Nephron (organoid): Measurements from ENCODE around the gene TMPRSS9.

Source experiments
- H3K27ac Mint-ChIP-seq, 3 experiments: 2 replicates each; pipeline ENCODE4 v1.8.0; 2020; ENCODE audit warnings: mixed read lengths in 3 of 3, mild to moderate bottlenecking in 2 of 3, moderate library complexity in 1 of 3
- H3K27me3 Mint-ChIP-seq: 2 replicates; pipeline ENCODE4 v1.8.0; 2021; ENCODE audit warnings: low read depth, mild to moderate bottlenecking, moderate library complexity, mixed read lengths
- H3K36me3 Mint-ChIP-seq: 2 replicates; pipeline ENCODE4 v1.8.0; 2020; ENCODE audit warnings: low read depth, mixed read lengths
- H3K4me1 Mint-ChIP-seq: 2 replicates; pipeline ENCODE4 v1.8.0; 2020; ENCODE audit warnings: mixed read lengths
- H3K4me3 Mint-ChIP-seq, 3 experiments: 2 replicates each; pipeline ENCODE4 v1.8.0; 2020; ENCODE audit warnings: mild to moderate bottlenecking in 3 of 3, mixed read lengths in 3 of 3, moderate library complexity in 2 of 3
- H3K9me3 Mint-ChIP-seq: 2 replicates; pipeline ENCODE4 v1.8.0; 2020; ENCODE audit warnings: mixed read lengths
- TF ChIP-seq, protein P1 (sequence below), 3 experiments: fragments of 200-600 bp; sonication (generic); IDR thresholded peaks; one replicate each; pipeline ENCODE4 v1.5.0; 2021; ENCODE audit warnings: antibody characterized with exemption in 3 of 3; ENCODE audit not compliant: unreplicated experiment in 3 of 3

TMPRSS9 gene

GRCh38 chr19:2419754-2420153, 59.7 kb downstream of the TMPRSS9 start:
- H3K27me3 Mint-ChIP-seq, result no peaks in the 10 kb centered on the region
- TF ChIP-seq, protein P1, sequence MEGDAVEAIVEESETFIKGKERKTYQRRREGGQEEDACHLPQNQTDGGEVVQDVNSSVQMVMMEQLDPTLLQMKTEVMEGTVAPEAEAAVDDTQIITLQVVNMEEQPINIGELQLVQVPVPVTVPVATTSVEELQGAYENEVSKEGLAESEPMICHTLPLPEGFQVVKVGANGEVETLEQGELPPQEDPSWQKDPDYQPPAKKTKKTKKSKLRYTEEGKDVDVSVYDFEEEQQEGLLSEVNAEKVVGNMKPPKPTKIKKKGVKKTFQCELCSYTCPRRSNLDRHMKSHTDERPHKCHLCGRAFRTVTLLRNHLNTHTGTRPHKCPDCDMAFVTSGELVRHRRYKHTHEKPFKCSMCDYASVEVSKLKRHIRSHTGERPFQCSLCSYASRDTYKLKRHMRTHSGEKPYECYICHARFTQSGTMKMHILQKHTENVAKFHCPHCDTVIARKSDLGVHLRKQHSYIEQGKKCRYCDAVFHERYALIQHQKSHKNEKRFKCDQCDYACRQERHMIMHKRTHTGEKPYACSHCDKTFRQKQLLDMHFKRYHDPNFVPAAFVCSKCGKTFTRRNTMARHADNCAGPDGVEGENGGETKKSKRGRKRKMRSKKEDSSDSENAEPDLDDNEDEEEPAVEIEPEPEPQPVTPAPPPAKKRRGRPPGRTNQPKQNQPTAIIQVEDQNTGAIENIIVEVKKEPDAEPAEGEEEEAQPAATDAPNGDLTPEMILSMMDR (IDR thresholded peaks at IDR 0.05; ENCODE audit: unreplicated experiment in 3 of 3), result no peak
- H3K27ac Mint-ChIP-seq, result no peak overlapping the region
- H3K4me1 Mint-ChIP-seq, result no peaks in the 10 kb centered on the region
- H3K9me3 Mint-ChIP-seq, result no peaks in the 10 kb centered on the region
- no peak overlapping the region for H3K4me3 Mint-ChIP-seq
- peaks cover 5% of the 10 kb centered on the region for H3K36me3 Mint-ChIP-seq

GRCh38 chr19:2420490-2420889, 60.4 kb downstream of the TMPRSS9 start:
- H3K36me3 Mint-ChIP-seq, result peaks cover 5% of the 10 kb centered on the region
- H3K4me3 Mint-ChIP-seq, result no peak overlapping the region
- no peak overlapping the region for H3K27ac Mint-ChIP-seq
- no peaks in the 10 kb centered on the region for H3K9me3 Mint-ChIP-seq
- TF ChIP-seq, protein P1 (IDR thresholded peaks at IDR 0.05; ENCODE audit: unreplicated experiment in 3 of 3), result no peak
- no peaks in the 10 kb centered on the region for H3K27me3 Mint-ChIP-seq
- no peaks in the 10 kb centered on the region for H3K4me1 Mint-ChIP-seq

DNA sequence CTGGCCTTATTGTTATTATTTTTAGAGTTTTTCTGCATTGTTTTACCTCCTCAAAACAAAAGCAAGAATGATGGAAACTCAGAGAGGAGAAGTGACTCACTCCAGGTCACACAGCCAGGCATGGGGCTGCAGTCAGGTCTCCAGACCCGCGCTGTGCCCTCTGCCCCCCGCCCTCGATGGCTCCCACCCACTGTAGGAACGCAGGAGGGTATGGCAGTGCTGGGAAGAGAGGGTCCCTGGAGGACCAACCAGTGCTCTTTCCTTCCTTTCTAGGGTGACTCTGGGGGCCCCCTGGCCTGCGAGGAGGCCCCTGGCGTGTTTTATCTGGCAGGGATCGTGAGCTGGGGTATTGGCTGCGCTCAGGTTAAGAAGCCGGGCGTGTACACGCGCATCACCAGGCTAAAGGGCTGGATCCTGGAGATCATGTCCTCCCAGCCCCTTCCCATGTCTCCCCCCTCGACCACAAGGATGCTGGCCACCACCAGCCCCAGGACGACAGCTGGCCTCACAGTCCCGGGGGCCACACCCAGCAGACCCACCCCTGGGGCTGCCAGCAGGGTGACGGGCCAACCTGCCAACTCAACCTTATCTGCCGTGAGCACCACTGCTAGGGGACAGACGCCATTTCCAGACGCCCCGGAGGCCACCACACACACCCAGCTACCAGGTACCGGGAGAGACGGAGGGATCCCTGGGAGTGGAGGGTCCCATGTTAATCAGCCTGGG, 61.7 kb downstream of the TMPRSS9 start:
- Mint-ChIP-seq H3K27ac (no peak overlapping the region), H3K4me3 (no peak overlapping the region), H3K27me3 (no peaks in the 10 kb centered on the region), H3K4me1 (peaks cover 5% of the 10 kb centered on the region), H3K9me3 (no peaks in the 10 kb centered on the region), H3K36me3 (peaks cover 5% of the 10 kb centered on the region)
- TF ChIP-seq, protein P1 (IDR thresholded peaks at IDR 0.05; ENCODE audit: unreplicated experiment in 3 of 3), result no peak

DNA sequence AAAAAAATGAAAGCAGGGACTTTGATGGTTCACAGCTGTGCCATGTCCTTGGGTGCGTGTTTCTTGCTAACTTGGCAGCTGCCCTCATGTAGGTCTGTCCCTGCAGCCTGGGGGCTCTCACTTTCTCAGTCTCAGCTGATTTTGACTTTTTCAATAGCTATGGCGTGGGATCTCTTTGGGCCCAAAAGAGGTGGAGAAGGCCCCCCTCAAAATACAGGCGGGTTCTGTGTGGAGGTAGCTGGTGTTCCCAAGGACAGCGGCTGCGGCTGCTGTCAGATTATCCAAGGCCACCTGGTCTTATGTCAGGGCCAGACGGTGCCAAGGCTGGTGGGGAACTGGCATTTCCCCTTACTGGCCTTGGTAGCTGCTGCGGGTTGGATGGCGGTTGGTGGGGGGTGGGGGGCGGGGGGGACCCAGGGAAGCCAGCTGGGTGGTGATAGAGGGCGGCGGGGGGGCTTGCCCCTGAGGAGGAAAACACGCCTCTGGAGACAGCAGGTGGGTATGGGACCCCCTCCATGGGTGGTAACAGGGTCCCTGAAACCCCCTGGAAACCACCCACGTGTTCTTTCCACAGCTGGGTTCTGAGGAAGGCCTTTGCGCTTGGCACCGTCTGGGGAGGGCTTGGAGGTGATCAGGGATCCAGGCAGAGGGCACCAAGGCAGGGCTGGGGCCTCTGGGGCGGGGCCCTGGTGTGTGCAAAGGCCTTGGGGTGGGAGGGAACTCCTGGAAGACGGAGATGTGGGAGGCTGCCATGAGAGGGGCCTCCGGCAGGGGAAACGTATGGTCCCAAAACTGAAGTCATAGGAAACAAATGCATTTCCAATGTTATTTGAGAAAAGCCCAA, 63.2 kb downstream of the TMPRSS9 start:
- Mint-ChIP-seq H3K4me3 (peak overlapping the region; percentile 23 to 41 (median 32)), H3K4me1 (peaks cover 15% of the 10 kb centered on the region), H3K27me3 (no peaks in the 10 kb centered on the region), H3K27ac (no peak overlapping the region), H3K9me3 (no peaks in the 10 kb centered on the region), H3K36me3 (no peaks in the 10 kb centered on the region)
- TF ChIP-seq, protein P1 (IDR thresholded peaks at IDR 0.05; ENCODE audit: unreplicated experiment in 3 of 3), result no peak

DNA sequence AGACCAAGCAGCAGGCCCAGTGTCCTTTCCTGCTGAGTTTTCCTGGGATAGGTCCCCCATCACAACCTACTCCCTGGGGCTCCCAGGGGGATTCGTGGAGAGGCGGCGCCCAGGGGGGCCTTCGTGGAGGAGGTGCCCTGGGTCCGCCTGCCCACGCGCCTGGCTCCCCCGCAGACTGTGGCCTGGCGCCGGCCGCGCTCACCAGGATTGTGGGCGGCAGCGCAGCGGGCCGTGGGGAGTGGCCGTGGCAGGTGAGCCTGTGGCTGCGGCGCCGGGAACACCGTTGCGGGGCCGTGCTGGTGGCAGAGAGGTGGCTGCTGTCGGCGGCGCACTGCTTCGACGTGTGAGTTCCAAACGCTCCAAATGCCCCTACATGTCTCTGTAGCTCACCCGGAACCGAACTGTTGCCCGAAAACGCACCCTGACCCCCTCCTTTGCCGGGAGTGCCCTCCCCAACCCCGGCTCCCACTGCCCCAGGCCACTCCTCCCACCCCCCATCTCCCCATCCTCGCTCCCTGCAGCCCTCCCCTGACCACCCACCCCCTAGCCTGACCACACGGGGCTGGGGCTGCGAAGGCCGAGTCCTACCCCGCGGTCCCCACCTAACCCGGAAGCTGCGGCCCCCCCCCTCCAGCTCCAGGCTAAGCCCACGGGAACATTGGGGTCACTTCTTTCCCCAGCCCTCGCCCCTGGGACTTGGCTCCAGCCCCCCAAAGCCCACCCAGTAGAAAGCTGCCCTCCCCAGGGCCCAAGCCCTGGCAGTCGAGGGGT, 64.0 kb downstream of the TMPRSS9 start:
- no peak overlapping the region for H3K27ac Mint-ChIP-seq
- H3K4me1 Mint-ChIP-seq, result peaks cover 15% of the 10 kb centered on the region
- H3K4me3 Mint-ChIP-seq, result peak overlapping the region; percentile 41 to 65 (median 54)
- H3K9me3 Mint-ChIP-seq, result no peaks in the 10 kb centered on the region
- no peaks in the 10 kb centered on the region for H3K36me3 Mint-ChIP-seq
- H3K27me3 Mint-ChIP-seq, result no peaks in the 10 kb centered on the region
- TF ChIP-seq, protein P1 (IDR thresholded peaks at IDR 0.05; ENCODE audit: unreplicated experiment in 3 of 3), result no peak
